LNCaP clone FGC (cell line): ENCODE measurements around the gene FAM50B.

ENCODE experiments used
- DNase-seq: peaks from one replicate; pipeline ENCODE4 v3.0.0-alpha.2; 2011; ENCODE audit warnings: low read depth
- H3K4me3 ChIP-seq: 2 replicates; pipeline ENCODE4 v1.5.1; 2011; ENCODE audit warnings: mild to moderate bottlenecking, low read depth, low read length, control low read depth
- TF ChIP-seq, protein P1 (sequence below): IDR thresholded peaks from 2 replicates; pipeline ENCODE4 v1.5.1; 2012; ENCODE audit warnings: mild to moderate bottlenecking; ENCODE audit not compliant: control insufficient read depth, insufficient read depth; ENCODE audit errors: extremely low read depth

The FAM50B gene

DNA sequence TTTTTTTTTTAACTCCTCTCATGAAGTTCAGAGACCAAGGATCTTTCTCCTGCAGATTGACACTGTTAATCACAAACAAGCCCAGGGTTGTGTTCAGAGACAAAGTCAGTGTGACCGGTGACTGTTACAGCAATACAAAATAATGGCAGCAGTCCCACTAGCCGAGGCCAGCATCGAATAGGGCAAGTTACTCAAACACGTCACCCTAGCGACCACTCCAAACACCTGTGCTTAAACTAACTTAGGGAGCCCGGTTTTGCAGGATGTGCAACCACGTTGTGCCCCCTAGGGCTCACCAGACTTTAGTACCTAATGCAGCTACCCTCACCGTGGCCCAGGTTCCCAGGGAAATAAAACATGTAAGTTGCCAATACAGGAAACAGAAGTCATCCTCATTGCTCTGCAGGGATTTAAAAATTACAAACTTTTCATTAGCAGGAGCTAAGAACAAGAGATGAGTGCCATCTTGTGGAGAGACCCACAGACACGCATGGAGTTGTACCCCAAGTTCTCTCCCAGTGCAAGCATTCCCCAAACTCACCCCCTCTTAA lies 38.1 kb downstream of the FAM50B start:
- TF ChIP-seq, protein P1, sequence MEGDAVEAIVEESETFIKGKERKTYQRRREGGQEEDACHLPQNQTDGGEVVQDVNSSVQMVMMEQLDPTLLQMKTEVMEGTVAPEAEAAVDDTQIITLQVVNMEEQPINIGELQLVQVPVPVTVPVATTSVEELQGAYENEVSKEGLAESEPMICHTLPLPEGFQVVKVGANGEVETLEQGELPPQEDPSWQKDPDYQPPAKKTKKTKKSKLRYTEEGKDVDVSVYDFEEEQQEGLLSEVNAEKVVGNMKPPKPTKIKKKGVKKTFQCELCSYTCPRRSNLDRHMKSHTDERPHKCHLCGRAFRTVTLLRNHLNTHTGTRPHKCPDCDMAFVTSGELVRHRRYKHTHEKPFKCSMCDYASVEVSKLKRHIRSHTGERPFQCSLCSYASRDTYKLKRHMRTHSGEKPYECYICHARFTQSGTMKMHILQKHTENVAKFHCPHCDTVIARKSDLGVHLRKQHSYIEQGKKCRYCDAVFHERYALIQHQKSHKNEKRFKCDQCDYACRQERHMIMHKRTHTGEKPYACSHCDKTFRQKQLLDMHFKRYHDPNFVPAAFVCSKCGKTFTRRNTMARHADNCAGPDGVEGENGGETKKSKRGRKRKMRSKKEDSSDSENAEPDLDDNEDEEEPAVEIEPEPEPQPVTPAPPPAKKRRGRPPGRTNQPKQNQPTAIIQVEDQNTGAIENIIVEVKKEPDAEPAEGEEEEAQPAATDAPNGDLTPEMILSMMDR: peak; percentile 17; the same call in 1 of the 2 replicates
- no peak for DNase-seq
- no peak overlapping the region for H3K4me3 ChIP-seq

DNA sequence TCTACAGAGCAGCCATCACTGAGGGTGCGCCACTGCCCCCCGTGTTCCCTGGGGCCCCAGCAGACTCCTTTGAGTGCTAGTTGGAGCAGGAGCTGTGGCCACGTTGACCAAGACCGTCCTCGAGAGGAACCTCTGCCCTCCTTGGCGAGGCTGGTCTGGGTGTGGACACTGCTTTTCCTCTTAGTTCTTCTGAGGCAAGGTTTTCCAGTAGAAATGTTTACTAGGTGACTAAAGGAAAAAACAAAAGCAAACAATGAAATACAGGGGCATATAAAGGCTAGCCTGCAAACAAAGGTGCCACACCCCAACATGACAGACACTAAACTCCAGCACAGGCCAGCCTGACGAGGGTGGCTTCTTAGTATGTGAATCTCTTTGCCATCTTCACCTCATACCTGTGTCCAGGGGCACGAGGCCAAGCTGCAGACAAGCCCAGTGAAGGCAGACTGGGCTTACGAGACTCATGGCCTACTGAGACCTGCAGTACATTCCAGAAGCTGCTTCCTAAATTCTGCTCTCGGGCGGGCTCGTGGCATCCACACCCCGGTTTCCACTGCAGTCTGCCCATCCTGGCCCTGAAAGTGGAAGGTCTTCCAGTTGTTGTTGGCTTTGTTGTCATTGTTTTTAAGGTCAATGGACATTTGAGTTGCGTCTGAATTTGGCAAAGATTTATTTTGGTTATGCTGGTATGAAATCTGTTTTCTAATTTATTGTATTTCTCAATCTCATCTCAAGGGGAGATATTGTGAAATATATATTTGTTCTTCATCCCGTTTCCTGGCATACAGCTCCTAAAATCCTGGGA lies 39.2 kb downstream of the FAM50B start:
- no peak overlapping the region for H3K4me3 ChIP-seq
- TF ChIP-seq, protein P1: no peak
- no peak for DNase-seq

DNA sequence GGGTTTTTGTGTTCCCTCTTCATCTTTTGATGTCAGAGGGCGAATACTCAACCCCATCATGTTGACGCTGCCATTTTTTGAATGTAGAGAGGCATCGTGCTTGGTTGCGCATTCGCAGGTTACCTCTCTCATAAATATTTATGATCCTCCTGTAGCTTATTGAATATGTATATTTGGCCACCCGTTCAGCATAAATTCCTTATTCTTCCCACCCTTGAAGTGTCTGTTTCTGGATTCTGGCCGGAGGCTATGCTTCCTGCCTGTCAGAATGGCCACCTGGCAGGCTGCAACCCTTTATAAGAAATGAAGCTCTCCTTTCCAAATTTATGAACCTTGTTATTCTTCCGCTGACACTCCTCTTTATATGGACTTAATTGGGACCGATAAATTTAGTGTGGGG lies 40.9 kb downstream of the FAM50B start:
- H3K4me3 ChIP-seq: no peak overlapping the region
- no peak for DNase-seq
- TF ChIP-seq, protein P1: no peak

DNA sequence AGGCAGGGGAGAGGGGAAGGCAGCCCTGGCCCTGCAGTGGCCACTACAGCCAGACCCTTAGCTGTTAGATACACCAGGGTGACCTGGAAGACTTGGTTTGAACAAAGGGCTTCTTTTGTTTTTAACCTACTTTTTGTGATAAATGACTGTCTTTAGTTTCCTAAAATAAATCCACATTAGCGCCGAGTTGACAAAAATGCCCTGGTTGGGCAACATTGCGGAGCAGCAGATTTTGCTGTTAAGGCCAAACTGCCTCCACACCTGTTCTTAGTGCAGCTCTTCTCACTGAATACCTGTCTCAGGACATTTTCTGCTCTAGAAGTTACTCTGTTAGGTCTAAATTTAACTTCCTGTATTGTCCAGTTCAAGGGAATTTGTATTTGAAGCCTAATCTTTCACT lies 42.7 kb downstream of the FAM50B start:
- DNase-seq: no peak

DNA sequence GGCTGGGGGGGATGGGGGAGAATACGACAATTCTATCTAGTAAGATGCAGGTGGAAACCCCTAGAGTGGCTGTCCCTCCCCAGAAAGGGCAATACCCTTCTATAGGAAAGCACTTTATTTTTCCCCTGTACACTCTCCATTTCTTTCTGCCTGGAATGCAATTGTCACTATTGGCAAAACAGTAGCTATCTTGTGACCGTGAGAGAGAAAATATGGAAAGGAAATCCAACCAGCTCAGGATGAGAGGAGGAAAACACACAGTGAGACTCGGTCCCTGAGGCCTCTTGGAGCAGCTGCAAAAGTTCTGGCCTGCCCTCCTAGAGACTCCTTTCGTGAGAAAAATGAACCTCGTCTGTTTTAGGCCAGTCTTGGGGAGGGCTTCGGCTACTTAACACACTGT lies 43.4 kb downstream of the FAM50B start:
- TF ChIP-seq, protein P1: no peak
- no peak for DNase-seq
- H3K4me3 ChIP-seq: no peak overlapping the region

More for the DNA sequence above, 42.7 kb downstream of the FAM50B start:
- H3K4me3 ChIP-seq: no peak overlapping the region
- TF ChIP-seq, protein P1: no peak

DNA sequence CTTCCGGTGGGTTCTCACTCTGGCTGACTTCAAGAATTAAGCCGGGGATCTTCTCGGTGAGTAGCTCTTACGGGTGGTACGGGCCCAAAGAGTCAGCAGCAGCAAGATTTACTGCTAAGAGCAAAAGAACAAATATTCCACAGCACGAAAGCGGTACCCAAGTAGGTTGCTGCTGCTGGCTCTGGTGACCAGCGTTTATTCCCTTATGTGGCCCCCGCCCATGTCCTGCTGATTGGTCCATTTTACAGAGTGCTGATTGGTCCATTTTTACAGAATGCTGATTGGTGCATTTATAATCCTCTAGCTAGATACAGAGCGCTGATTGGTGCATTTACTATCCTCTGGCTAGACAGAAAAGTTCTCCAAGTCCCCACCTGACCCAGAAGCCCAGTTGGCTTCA lies 44.3 kb downstream of the FAM50B start:
- TF ChIP-seq, protein P1: no peak
- DNase-seq: no peak
- H3K4me3 ChIP-seq: no peak overlapping the region
